Coronary artery (tissue), 2 donors: Measurements from ENCODE around the gene BAZ1A.

ENCODE experiments used
- DNase-seq: peaks from one replicate; pipeline ENCODE4 v3.0.0-alpha.2; 2017; ENCODE audit warnings: low spot score
- H3K27ac ChIP-seq, 2 donors: fragments of 200-600 bp; sonication (generic); one replicate each; pipeline ENCODE4 v1.5.1; 2016 to 2019
- H3K4me3 ChIP-seq: fragments of 200-600 bp; sonication (generic); 2 replicates; pipeline ENCODE4 v1.5.1; 2016; ENCODE audit warnings: mild to moderate bottlenecking, moderate library complexity
- CTCF ChIP-seq: fragments of 200-600 bp; sonication (generic); IDR thresholded peaks from one replicate; pipeline ENCODE4 v1.5.1; 2019; ENCODE audit warnings: antibody characterized with exemption

The BAZ1A gene

GRCh38 chr14:34714320-34715126 lies 160.6 kb downstream of the BAZ1A start, which contains the start of gene CFL2:
TSS of gene CFL2 (minus strand) at chr14:34714593. CDS start at chr14:34714540, 53 bp downstream.
- Histone ChIP-seq H3K27ac (peak within 1 kb of the TSS; percentile 96 to 98), H3K4me3 (peak within 1 kb of the TSS; percentile 87)
- no peak for TF ChIP-seq CTCF
- peak; percentile 88 for DNase-seq

- peak overlapping the region; percentile 96 to 98 for H3K27ac ChIP-seq
- TF ChIP-seq CTCF: no peak
- peak overlapping the region; percentile 87 for H3K4me3 ChIP-seq
- DNase-seq: no peak
Measured at GRCh38 chr14:34713681-34714319, 161.4 kb downstream of the BAZ1A start.

- no peak for TF ChIP-seq CTCF
- peak overlapping the region; percentile 96 to 98 for H3K27ac ChIP-seq
- H3K4me3 ChIP-seq: peak overlapping the region; percentile 87
- no peak for DNase-seq
Measured at GRCh38 chr14:34713122-34713680, 162.0 kb downstream of the BAZ1A start.

- TF ChIP-seq CTCF: no peak
- Histone ChIP-seq H3K27ac (peak overlapping the region; percentile 73 to 98), H3K4me3 (peak overlapping the region; percentile 50)
- DNase-seq: no peak
Measured at GRCh38 chr14:34711796-34712712, 163.1 kb downstream of the BAZ1A start.

GRCh38 chr14:34711169-34711568 lies 164.0 kb downstream of the BAZ1A start:
- Histone ChIP-seq H3K4me3 (peak overlapping the region; percentile 50), H3K27ac (peak overlapping the region; percentile 65 to 73)
- no peak for TF ChIP-seq CTCF
- no peak for DNase-seq

- TF ChIP-seq CTCF: no peak
- peak overlapping the region; percentile 56 to 65 for H3K27ac ChIP-seq
- peak overlapping the region; percentile 50 for H3K4me3 ChIP-seq
- no peak for DNase-seq
Measured at GRCh38 chr14:34710744-34711143, 164.4 kb downstream of the BAZ1A start.
